Measurements from ENCODE around the gene ILKAP.

Gene ILKAP

GRCh38 chr2:238121511-238122286, 81.8 kb downstream of the ILKAP start:
- DNase-seq, result no peak

- no peak for DNase-seq
Measured at GRCh38 chr2:238120463-238121298, 82.8 kb downstream of the ILKAP start.

Data from central memory CD4-positive, alpha-beta T cell (primary cell).